GM18498 (cell line): ENCODE data around the gene TRAPPC3L.

Source experiments
- ATAC-seq: cut with Tn5 transposase; IDR thresholded peaks from one replicate; pipeline ENCODE4 v1.9.1; 2021; ENCODE audit warnings: mild to moderate bottlenecking, moderate library complexity; ENCODE audit not compliant: unreplicated experiment

The TRAPPC3L gene

GRCh38 chr6:116545651-116546050 lies at the start of gene TRAPPC3L:
TRAPPC3L (minus strand) TSS chr6:116545684; CDS start chr6:116545514, 170 bp downstream.
- ATAC-seq, result no peak

GRCh38 chr6:116595247-116595646 lies 49.8 kb upstream of the TRAPPC3L start:
- ATAC-seq, result no peak

- no peak for ATAC-seq
These were observed 41.3 kb upstream of the TRAPPC3L start for GRCh38 chr6:116586738-116587137.

DNA sequence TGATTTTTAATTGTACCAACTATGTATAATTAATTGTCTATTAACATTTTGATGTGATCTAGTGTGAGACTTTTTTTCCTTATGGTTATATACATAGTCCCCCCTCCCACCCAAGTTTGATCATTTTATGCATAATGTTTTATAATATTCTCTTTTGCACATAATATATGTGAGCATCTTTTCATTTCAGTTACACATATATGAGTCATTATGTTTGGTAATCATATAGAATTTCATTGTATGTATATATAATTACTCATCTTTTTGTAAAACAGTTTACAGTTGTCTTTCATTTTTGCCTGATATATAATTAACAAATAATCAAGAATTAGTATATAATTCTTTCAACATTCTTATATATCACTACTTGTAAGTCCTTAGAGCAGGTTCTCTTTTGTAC lies 40.8 kb upstream of the TRAPPC3L start:
- no peak for ATAC-seq

DNA sequence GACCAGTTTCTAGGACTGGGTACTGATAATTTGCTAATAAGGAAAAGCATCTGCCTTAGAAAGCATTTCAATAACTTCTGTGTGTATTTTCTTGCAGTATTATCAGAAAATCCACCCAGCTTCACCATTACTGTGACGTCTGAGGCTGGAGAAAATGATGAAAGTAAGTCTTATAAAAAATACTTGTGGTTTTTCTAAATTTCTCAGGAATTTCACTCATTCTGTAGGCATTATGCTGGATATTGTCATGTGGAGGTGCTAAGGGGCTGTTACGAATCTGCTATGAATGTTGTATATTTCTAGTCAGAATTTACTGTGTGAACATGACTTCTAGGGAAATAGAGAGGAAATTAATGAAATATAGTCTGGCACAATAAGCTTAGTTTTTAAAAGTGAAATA lies 34.7 kb upstream of the TRAPPC3L start:
- no peak for ATAC-seq

DNA sequence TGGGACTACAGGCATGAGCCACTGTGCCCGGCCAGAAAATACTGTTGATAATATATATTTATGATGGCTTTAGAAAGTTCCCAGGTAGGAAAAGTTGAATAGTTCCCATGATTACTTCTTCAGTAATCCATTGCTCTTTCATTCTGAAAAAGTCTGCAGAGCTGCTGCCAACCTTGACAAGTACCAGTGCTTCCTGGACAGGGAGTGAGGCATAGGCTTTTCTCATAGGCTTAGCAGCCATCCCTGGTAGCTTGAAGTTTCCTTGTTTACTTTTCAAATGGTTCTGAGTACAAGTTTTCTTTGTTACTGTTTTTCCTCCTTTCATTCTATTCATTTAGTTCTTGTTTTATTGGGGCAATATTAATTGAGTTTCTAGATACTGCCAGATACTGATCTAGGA lies 33.7 kb upstream of the TRAPPC3L start:
- no peak for ATAC-seq

- ATAC-seq, result no peak
These were observed 32.9 kb upstream of the TRAPPC3L start for GRCh38 chr6:116578335-116578734.

DNA sequence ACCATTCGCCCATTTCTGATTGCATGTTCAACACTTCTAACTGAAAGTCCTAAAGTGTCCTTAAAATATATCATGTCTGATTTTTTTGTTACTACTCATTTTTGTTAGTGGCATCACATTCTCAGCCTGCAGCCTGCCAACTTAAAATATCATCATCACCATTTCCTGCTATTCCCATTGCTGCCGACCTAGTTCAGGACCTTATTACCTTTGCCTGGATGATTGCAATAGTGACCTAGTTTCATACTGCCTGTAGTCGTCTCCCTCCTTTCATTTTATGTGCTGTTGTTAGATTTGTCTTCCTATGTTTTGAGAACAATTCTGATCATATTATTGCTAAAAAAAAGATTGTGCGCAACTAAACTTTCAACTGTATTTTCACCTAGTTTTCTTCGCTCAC lies 32.0 kb upstream of the TRAPPC3L start:
- no peak for ATAC-seq

- no peak for ATAC-seq
These were observed 29.7 kb upstream of the TRAPPC3L start for GRCh38 chr6:116575227-116575626.

- no peak for ATAC-seq
These were observed 26.7 kb upstream of the TRAPPC3L start for GRCh38 chr6:116572162-116572561.

DNA sequence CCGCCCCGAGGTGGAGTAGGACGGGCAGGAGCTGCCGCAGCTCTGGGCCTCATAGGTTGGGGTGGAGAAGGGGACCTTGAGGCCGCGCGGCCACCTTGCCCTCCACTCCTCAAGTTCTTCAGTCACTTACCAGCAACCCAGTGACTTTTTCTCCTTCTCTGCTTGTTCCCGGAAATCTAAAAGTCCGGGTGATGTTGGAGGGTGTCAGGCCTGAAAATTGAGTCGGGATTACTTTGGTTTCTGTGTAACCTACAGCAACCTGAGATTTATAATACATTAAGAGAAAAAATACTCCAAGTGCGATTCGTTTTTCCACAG lies 26.2 kb upstream of the TRAPPC3L start:
- ATAC-seq, result no peak

DNA sequence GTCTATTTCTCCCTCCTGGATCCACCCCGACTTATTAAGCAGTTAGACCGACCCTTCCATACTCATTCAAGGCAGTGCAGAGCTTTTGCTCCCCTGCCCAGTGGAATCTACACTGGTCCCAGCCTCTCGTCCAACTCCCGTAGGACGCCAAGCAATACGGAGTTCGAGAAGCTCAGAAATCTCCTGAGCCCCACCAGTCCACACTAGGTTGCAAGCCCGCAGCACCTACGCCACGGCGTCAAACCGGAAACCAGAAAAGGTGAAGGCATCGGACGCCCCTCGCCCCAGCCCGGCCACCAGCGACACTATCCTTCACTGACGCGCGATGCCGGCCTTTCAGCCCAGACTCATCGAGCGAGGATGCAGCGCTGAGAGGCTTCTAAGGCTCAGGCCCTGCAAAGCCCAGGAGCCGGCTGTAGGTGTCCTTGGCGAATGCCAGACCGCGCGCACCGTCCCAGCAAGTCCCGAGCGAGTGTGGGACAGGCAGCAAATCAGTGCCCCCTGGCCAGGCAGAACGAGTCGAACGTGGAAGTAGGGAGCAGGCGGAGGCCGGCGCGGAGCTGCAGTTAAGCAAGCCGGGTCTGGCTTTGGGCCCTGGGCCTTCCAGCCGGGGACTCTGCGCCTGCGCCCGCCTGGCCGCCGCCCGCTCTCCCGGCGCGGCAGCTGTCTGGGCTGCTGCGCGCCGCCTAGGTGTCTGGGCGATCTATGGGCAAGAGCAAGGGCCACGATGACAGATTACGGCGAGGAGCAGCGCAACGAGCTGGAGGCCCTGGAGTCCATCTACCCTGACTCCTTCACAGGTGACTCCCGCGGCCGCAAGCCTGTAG lies 25.6 kb upstream of the TRAPPC3L start, which contains the start of gene RWDD1:
Gene RWDD1 (plus strand): TSS at position 649 of the 827 bp plus-strand sequence. CDS start 79 bp downstream, at position 728.
- ATAC-seq, result peak; percentile 96

DNA sequence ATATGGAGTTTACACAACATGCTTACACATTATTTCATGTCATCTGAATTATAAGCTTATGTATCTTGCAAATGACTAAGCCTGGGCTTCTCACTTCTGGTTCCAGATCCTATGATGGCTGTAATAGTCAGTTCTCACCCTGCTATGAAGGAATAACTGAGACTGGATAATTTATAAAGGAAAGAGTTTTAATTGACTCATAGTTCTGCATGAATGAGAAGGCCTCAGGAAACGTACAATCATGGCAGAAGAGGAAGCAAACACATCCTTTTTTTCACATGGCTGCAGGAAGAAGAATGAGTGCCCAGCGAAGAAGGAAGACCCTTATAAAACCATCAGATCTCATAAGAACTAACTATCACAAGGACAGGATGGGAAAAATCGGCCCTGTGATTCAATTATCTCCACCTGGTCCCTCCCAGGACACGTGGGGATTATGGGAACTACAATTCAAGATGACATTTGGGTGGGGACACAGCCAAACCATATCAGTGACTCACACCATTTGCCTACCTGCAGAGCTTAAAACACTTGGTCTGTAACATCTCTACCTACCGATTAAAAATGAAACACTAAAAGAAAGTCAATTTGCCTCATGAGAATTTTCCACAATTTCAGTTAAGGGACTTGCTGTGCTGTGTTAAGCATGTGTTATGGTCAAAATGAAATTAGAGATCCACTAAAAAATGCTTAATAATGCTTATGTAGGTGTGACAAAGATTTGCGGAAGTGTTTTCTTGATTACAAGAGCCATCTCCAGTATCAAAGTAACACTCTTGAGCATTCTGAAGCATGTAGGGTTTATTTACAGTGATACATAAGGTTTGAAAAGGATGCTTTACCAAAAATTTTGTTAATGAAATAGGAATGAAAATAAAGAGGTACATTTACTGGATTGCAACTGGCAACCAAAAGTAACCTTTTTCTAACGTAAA lies 23.6 kb upstream of the TRAPPC3L start:
- no peak for ATAC-seq

- ATAC-seq, result no peak
These were observed 22.6 kb upstream of the TRAPPC3L start for GRCh38 chr6:116568111-116568510.

GRCh38 chr6:116564921-116565872 lies 19.7 kb upstream of the TRAPPC3L start:
- ATAC-seq, result no peak

GRCh38 chr6:116564311-116564710 lies 18.8 kb upstream of the TRAPPC3L start:
- ATAC-seq, result no peak

DNA sequence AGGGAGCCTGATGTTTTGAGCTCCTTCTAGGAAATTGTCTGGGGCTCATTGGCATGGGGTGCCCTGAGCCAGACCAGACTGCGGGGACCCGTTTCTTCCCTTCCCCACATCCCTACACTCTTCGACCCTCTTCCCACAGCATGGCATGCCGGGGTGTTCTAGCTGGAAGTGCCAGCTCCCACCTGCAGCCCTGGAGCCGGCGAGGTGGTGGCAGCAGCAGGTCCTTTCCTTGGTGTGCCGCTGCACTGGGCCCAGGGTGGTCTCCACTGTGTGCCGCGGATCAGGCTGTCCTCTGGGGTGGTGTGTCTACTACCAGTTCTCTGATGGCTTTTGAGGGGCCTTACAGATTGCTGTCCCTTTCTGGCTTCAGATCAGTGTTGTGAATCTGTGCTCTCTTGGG lies 18.3 kb upstream of the TRAPPC3L start:
- no peak for ATAC-seq

- ATAC-seq, result no peak
These were observed 17.1 kb upstream of the TRAPPC3L start for GRCh38 chr6:116562614-116563013.

DNA sequence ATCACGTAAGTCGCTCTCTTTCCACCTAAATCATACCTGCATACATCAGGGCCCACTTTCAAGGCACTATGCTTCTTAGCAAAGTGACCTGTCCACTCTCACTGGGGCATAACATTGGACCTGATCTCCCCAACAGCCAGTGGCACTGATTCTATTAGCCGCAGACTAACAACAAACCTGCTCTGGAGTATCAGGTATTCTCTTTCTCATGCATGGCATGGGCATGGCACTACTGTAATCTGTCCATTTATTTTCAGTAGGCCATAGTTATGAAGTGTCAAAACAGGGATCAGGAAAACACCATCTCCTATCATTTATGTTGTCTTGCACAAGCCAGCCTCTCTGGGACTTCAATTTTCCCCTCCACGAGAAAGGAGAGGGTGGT lies 16.5 kb upstream of the TRAPPC3L start:
- ATAC-seq, result no peak

GRCh38 chr6:116561377-116562018 lies 16.0 kb upstream of the TRAPPC3L start:
- ATAC-seq, result peak; percentile 71
